Measurements from ENCODE around the gene MND1.

Gene MND1

GRCh38 chr4:153365003-153365402 lies 20.5 kb downstream of the MND1 start:
- DNase-seq (ENCODE audit: low read depth), result no peak
- TF ChIP-seq CTCF (IDR thresholded peaks at IDR 0.05; ENCODE audit: low read length, missing control alignments), result no peak
- no peak overlapping the region for H3K4me3 ChIP-seq (replicated peaks; ENCODE audit: low read depth, low read length)

- H3K4me3 ChIP-seq (replicated peaks; ENCODE audit: low read depth, low read length), result no peak overlapping the region
- DNase-seq (ENCODE audit: low read depth), result no peak
- no peak for TF ChIP-seq CTCF (IDR thresholded peaks at IDR 0.05; ENCODE audit: low read length, missing control alignments)
These were observed 22.0 kb downstream of the MND1 start for GRCh38 chr4:153366486-153366885.

GRCh38 chr4:153367092-153367491 lies 22.6 kb downstream of the MND1 start:
- DNase-seq (ENCODE audit: low read depth), result no peak
- TF ChIP-seq CTCF (IDR thresholded peaks at IDR 0.05; ENCODE audit: low read length, missing control alignments), result no peak
- H3K4me3 ChIP-seq (replicated peaks; ENCODE audit: low read depth, low read length), result no peak overlapping the region

GRCh38 chr4:153369021-153369420 lies 24.5 kb downstream of the MND1 start:
- no peak for DNase-seq (ENCODE audit: low read depth)
- no peak overlapping the region for H3K4me3 ChIP-seq (replicated peaks; ENCODE audit: low read depth, low read length)
- no peak for TF ChIP-seq CTCF (IDR thresholded peaks at IDR 0.05; ENCODE audit: low read length, missing control alignments)

- no peak overlapping the region for H3K4me3 ChIP-seq (replicated peaks; ENCODE audit: low read depth, low read length)
- no peak for TF ChIP-seq CTCF (IDR thresholded peaks at IDR 0.05; ENCODE audit: low read length, missing control alignments)
- DNase-seq (ENCODE audit: low read depth), result no peak
These were observed 27.3 kb downstream of the MND1 start for GRCh38 chr4:153371701-153372234.

- no peak overlapping the region for H3K4me3 ChIP-seq (replicated peaks; ENCODE audit: low read depth, low read length)
- DNase-seq (ENCODE audit: low read depth), result no peak
- no peak for TF ChIP-seq CTCF (IDR thresholded peaks at IDR 0.05; ENCODE audit: low read length, missing control alignments)
These were observed 28.6 kb downstream of the MND1 start for GRCh38 chr4:153372967-153373562.

GRCh38 chr4:153374442-153374841 lies 30.0 kb downstream of the MND1 start:
- TF ChIP-seq CTCF (IDR thresholded peaks at IDR 0.05; ENCODE audit: low read length, missing control alignments), result no peak
- H3K4me3 ChIP-seq (replicated peaks; ENCODE audit: low read depth, low read length), result no peak overlapping the region
- no peak for DNase-seq (ENCODE audit: low read depth)
